ENCODE data around the gene YY1.
A peak's percentile ranks its signal among the peaks of the same experiment; 100 is the strongest.

YY1 gene

DNA sequence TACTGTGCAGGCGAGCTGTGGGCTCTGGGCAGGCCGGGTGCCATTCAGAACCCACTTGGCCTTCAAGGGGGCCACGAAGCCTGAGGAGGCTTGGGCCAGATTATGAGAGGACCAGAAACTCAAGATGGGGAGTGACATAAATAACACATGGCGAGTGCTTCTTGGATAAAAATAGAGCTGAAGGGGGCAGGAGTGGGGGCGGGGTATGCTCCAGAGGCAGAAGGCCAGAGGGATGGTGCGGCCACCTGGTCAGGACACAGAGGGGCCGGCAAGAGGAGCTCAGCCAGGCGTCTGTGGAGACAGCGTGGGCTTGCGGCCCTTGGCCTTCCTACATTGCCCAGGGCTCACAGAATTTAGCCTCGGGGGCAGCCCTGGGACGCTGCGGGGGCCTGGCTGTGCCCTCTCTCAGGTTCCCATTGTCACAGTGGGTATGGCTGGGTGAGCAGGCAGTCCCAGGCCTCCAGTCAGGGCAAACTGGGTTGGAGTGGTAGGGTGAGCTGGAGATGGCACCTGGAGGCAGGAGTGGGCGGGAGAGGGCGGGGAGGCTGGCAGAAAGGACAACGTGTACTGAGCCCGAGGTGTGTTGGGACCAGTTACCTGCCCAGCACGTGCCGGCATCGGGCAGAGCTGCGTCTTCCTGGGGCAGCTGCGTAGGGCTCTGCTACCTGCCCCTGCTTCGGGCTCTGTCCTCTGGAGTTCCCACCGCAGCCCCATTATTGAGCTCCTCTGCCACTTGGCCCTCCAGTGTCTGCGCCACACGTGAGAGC is 74.7 kb downstream of the YY1 start:
- no peak for DNase-seq (ENCODE audit: low spot score)
- TF ChIP-seq, protein P1, sequence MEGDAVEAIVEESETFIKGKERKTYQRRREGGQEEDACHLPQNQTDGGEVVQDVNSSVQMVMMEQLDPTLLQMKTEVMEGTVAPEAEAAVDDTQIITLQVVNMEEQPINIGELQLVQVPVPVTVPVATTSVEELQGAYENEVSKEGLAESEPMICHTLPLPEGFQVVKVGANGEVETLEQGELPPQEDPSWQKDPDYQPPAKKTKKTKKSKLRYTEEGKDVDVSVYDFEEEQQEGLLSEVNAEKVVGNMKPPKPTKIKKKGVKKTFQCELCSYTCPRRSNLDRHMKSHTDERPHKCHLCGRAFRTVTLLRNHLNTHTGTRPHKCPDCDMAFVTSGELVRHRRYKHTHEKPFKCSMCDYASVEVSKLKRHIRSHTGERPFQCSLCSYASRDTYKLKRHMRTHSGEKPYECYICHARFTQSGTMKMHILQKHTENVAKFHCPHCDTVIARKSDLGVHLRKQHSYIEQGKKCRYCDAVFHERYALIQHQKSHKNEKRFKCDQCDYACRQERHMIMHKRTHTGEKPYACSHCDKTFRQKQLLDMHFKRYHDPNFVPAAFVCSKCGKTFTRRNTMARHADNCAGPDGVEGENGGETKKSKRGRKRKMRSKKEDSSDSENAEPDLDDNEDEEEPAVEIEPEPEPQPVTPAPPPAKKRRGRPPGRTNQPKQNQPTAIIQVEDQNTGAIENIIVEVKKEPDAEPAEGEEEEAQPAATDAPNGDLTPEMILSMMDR (IDR thresholded peaks at IDR 0.05; ENCODE audit: extremely low read depth, missing control alignments), result no peak

DNA sequence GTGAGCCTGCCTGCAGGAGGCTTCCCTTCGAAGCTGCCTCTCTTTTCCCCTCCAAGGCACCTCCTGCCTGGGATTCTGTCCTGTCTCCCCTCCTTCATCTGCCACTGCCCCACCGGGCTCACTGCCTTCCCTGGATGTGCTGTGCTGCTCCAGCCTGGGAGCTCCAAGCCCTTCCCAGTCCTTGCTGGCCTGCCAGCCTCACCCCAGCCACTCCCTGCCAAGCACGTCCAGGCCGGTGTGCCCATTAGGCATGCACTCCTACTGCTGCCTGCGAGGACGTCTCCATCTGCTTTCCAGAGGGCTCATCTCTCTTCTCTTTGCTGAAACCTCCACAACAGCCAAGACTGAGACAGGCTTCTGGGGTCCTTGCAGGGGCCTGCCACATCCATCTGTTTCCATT is 75.8 kb downstream of the YY1 start:
- DNase-seq (ENCODE audit: low spot score), result no peak
- TF ChIP-seq, protein P1 (IDR thresholded peaks at IDR 0.05; ENCODE audit: extremely low read depth, missing control alignments), result no peak

DNA sequence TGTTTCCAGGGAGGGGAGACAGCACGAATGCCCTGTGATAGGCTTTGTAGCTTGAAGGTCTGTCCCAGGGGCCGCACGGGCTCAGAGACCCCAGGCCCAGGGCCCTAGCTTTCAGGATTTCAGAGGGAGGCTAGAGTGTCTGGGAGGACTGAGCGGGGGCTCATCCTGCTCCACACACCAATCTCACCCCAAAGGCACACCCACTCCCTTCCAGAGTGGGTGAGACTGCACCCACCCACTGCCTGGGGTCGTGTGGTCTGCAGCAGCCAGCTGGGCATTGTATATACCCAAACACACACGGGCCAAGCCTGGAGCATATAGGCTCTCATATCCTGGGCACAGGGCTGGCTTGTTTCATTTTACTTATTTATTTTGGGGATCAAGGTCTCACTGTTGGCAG is 78.4 kb downstream of the YY1 start:
- no peak for DNase-seq (ENCODE audit: low spot score)
- TF ChIP-seq, protein P1 (IDR thresholded peaks at IDR 0.05; ENCODE audit: extremely low read depth, missing control alignments), result no peak

DNA sequence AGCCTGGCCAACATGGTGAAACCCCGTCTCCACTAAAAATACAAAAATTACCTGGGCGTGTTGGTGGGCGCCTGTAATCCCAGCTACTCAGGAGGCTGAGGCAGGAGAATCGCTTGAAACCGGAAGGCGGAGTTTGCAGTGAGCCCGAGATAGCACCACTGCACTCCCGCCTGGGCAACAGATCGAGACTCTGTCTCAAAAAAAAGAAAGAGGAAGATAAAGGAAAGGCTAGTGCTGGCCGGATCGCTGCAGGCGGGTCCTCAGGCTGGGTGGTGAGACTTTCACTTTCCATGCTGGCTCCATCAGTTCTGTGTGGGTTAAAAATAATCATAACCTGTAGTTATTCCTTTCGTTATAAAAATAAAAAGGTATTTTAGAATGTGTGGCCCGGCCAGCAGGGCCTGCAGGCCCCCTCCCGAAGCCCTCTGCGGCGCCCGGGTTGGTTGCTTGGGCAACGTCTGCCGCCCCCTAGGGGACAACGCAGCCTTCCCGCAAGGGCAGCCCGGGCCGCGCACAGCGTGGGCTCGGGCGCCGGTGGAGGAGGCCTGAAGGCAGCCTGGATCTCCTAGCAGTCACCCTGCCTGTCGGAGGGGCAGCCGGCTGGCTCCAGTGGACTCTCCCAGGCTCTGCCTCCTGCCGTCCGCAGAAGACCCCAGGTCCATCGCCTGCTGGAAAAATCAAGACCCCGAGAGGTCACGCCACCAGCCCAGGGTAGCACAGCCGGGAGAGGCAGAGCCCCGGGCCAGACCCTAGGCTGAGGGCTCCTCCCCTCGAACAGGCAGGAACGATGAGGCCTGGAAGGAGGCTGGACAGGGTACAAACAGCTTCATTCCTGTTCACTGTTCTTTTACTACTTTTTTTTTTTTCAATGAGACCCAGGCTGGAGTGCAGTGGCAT is 79.2 kb downstream of the YY1 start:
- TF ChIP-seq, protein P1 (IDR thresholded peaks at IDR 0.05; ENCODE audit: extremely low read depth, missing control alignments), result peak; percentile 79
- peak; percentile 85 for DNase-seq (ENCODE audit: low spot score)

DNA sequence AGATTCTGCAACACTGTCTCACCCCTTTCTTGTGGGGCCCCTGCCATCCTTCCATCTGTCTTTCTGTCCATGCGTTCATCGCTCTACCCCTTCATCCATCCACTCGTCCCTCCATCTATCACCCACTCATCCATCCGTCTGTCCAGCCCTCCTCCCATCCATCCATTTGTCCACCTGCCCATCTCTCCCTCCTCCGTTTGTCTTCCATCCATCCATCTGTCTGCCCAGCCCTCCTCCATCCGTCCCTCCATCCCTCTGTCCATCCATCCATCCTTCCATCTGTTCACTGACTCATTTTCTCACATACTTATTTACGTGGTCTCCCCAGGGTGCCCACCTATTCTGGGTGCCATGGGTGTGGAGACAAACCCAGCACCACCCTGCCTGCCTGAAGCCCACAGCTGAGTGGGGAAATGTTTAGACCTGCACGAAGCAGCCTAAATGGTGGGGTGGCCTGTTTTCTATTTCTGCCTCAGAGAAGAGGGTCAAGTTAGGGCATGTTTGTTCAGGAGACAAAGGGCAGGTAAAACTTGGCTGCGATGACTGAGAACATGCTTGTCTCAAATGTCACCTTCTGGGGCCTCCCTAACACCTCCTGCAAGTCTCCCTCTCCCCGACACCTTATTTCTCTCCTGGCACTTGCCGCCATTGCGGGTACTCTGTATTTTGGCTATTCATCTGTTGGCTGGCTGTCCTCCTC is 81.4 kb downstream of the YY1 start:
- TF ChIP-seq, protein P1 (IDR thresholded peaks at IDR 0.05; ENCODE audit: extremely low read depth, missing control alignments), result no peak
- DNase-seq (ENCODE audit: low spot score), result no peak

DNA sequence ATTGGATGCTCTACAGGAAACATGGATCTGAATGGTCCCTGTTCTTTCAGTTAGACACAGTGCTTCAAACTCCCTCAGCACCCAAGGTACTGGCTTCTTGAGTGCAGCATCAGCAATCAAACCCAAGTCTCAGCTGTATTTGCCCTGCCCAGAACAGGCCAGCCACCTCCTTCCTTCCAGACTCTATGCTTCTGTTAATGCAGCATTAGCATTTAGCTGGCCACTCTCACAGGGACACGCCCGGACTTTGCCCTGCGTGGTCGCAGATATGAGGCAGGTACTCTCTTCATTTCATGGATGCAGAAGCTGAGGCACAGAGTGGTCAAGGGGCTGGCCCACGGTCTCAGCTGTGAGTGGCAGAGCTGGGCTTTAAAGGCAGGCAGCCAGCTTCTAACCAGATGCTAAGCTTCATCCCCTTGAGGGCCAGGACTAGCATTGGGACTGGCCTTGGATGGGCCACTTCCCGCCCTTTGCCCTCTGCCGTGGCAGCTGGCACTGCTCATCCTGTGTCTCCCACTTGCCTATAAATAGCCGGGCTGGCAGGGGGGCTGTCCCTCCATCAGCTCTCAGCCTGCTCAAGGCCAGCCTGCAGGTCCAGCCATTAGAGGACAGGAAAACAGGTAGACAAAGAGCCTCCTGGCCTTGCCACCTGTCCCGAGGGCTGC is 82.7 kb downstream of the YY1 start:
- TF ChIP-seq, protein P1 (IDR thresholded peaks at IDR 0.05; ENCODE audit: extremely low read depth, missing control alignments), result no peak
- no peak for DNase-seq (ENCODE audit: low spot score)
